PFSK-1 (cell line): ENCODE measurements around the gene MEST.

Experiments used
- POLR2AphosphoS5 ChIP-seq: IDR thresholded peaks from 2 replicates; pipeline ENCODE4 v1.6.1; 2012; ENCODE audit warnings: low read depth, mild to moderate bottlenecking, control low read depth, low read length, moderate library complexity
- SIN3A ChIP-seq: IDR thresholded peaks from 2 replicates; pipeline ENCODE4 v1.6.1; 2012; ENCODE audit warnings: mild to moderate bottlenecking, low read length, moderate library complexity, borderline replicate concordance; ENCODE audit not compliant: insufficient read depth
- TAF1 ChIP-seq: IDR thresholded peaks from 2 replicates; pipeline ENCODE4 v1.6.1; 2012; ENCODE audit warnings: low read length, control low read depth, borderline replicate concordance; ENCODE audit not compliant: insufficient read depth
- TF ChIP-seq, protein P1 (sequence below), 2 experiments: IDR thresholded peaks; 2 replicates each; pipeline versions ENCODE4 v1.6.1 to v1.8.0; 2011 to 2012; ENCODE audit warnings: low read depth in 2 of 2, low read length in 2 of 2, control low read depth in 1 of 2, inconsistent platforms in 1 of 2, mild to moderate bottlenecking in 1 of 2, moderate library complexity in 1 of 2; ENCODE audit not compliant: insufficient read depth in 1 of 2

DNA sequence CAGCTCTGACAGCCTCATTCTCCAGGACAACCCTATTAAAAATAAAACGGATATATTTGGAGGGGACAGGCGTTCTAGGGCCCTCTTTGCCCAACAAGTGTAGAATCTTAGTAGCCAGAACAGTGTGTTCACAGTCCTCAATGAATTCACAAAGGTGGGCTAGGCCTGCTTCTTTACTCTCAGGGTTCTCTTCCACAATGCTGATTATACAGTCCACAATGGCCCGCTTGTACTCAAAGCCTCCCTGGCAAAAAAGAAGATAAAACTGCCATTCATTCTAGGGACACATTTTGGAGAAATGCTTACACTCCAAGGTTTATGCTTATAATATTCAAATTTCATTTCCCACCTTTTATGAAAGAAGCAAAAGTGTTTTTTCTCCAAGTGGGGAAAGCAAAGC lies 62.6 kb downstream of the MEST start:
- TF ChIP-seq POLR2AphosphoS5: no peak
- no peak for TF ChIP-seq TAF1
- TF ChIP-seq, protein P1, sequence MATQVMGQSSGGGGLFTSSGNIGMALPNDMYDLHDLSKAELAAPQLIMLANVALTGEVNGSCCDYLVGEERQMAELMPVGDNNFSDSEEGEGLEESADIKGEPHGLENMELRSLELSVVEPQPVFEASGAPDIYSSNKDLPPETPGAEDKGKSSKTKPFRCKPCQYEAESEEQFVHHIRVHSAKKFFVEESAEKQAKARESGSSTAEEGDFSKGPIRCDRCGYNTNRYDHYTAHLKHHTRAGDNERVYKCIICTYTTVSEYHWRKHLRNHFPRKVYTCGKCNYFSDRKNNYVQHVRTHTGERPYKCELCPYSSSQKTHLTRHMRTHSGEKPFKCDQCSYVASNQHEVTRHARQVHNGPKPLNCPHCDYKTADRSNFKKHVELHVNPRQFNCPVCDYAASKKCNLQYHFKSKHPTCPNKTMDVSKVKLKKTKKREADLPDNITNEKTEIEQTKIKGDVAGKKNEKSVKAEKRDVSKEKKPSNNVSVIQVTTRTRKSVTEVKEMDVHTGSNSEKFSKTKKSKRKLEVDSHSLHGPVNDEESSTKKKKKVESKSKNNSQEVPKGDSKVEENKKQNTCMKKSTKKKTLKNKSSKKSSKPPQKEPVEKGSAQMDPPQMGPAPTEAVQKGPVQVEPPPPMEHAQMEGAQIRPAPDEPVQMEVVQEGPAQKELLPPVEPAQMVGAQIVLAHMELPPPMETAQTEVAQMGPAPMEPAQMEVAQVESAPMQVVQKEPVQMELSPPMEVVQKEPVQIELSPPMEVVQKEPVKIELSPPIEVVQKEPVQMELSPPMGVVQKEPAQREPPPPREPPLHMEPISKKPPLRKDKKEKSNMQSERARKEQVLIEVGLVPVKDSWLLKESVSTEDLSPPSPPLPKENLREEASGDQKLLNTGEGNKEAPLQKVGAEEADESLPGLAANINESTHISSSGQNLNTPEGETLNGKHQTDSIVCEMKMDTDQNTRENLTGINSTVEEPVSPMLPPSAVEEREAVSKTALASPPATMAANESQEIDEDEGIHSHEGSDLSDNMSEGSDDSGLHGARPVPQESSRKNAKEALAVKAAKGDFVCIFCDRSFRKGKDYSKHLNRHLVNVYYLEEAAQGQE (IDR thresholded peaks at IDR 0.05; ENCODE audit: insufficient read depth in 1 of 2, low read depth in 2 of 2, low read length in 2 of 2): no peak
- no peak for TF ChIP-seq SIN3A
